Astrocyte (in vitro differentiated cells and primary cell): ENCODE results near the gene CHST9. TPM values are rescaled to one million over a fixed set of nuclear protein-coding genes. Genes with fewer than 3 reads are reported as not detected.

Experiments
- DNase-seq: peaks from one replicate; pipeline ENCODE4 v3.0.0-alpha.2; 2010; ENCODE audit warnings: low read depth
- FAIRE-seq: peaks from 2 replicates; lab custom pipeline; 2011; peaks lifted over from hg19 to GRCh38; lab: Jason Lieb, UNC
- H2AFZ ChIP-seq: 2 replicates; pipeline ENCODE4 v1.6.0; 2012; ENCODE audit warnings: low read depth, low read length, inconsistent platforms
- H3K27ac ChIP-seq: 2 replicates; pipeline ENCODE4 v1.5.1; 2011; ENCODE audit warnings: low read depth, low read length, inconsistent platforms
- H3K27me3 ChIP-seq: 2 replicates; pipeline ENCODE4 v1.6.0; 2011; ENCODE audit warnings: low read length, inconsistent platforms; ENCODE audit not compliant: insufficient read depth
- H3K36me3 ChIP-seq: 2 replicates; pipeline ENCODE4 v1.5.1; 2011; ENCODE audit warnings: low read length, inconsistent platforms; ENCODE audit not compliant: insufficient read depth
- H3K4me1 ChIP-seq: 2 replicates; pipeline ENCODE4 v1.5.1; 2011; ENCODE audit warnings: low read length, inconsistent platforms; ENCODE audit not compliant: insufficient read depth
- H3K4me2 ChIP-seq: 2 replicates; pipeline ENCODE4 v1.6.0; 2012; ENCODE audit warnings: low read length, inconsistent platforms
- H3K4me3 ChIP-seq: 2 replicates; pipeline ENCODE4 v1.5.1; 2011; ENCODE audit warnings: low read depth, mild to moderate bottlenecking, low read length, inconsistent platforms; ENCODE audit not compliant: insufficient read depth
- H3K79me2 ChIP-seq: 2 replicates; pipeline ENCODE4 v1.6.0; 2012; ENCODE audit warnings: mild to moderate bottlenecking, low read length, inconsistent platforms; ENCODE audit not compliant: insufficient read depth
- H3K9ac ChIP-seq: 2 replicates; pipeline ENCODE4 v1.6.0; 2012; ENCODE audit warnings: mild to moderate bottlenecking, low read length, inconsistent platforms
- H3K9me3 ChIP-seq: 2 replicates; pipeline ENCODE4 v1.5.1; 2012; ENCODE audit warnings: low read depth, mild to moderate bottlenecking, low read length, inconsistent platforms; ENCODE audit not compliant: insufficient read depth
- H4K20me1 ChIP-seq: 2 replicates; pipeline ENCODE4 v1.6.0; 2012; ENCODE audit warnings: low read length, inconsistent platforms; ENCODE audit not compliant: insufficient read depth
- H3K27ac Mint-ChIP-seq: one replicate; pipeline ENCODE4 v1.8.0; 2021; ENCODE audit warnings: mild to moderate bottlenecking, mixed read lengths; ENCODE audit not compliant: unreplicated experiment
- H3K27me3 Mint-ChIP-seq: one replicate; pipeline ENCODE4 v1.8.0; 2021; ENCODE audit warnings: low read depth, mixed read lengths; ENCODE audit not compliant: unreplicated experiment
- H3K36me3 Mint-ChIP-seq: one replicate; pipeline ENCODE4 v1.8.0; 2021; ENCODE audit warnings: low read depth, mixed read lengths; ENCODE audit not compliant: unreplicated experiment
- H3K4me1 Mint-ChIP-seq: one replicate; pipeline ENCODE4 v1.8.0; 2021; ENCODE audit warnings: low read depth, mixed read lengths; ENCODE audit not compliant: unreplicated experiment
- H3K4me3 Mint-ChIP-seq: one replicate; pipeline ENCODE4 v1.8.0; 2021; ENCODE audit warnings: mild to moderate bottlenecking, moderate library complexity, mixed read lengths; ENCODE audit not compliant: unreplicated experiment
- H3K9me3 Mint-ChIP-seq: one replicate; pipeline ENCODE4 v1.8.0; 2021; ENCODE audit warnings: mild to moderate bottlenecking, mixed read lengths; ENCODE audit not compliant: unreplicated experiment
- EZH2 ChIP-seq: IDR thresholded peaks from 2 replicates; pipeline ENCODE4 v1.6.1; 2012; ENCODE audit warnings: mild to moderate bottlenecking, low read length, inconsistent platforms; ENCODE audit not compliant: insufficient read depth
- total RNA-seq: library from RNA; stranded (reverse); gene quantifications from 2 replicates; pipeline ENCODE4 v1.2.1, GENCODE V29; 2021
- TF ChIP-seq, protein P1 (sequence below): IDR thresholded peaks from 2 replicates; pipeline ENCODE4 v1.5.1; 2011; ENCODE audit warnings: low read depth, mild to moderate bottlenecking, inconsistent platforms, low read length, moderate library complexity; ENCODE audit not compliant: insufficient read depth

The CHST9 gene
- total RNA-seq, 1 donor from 2014 or later = 1.3 TPM

DNA sequence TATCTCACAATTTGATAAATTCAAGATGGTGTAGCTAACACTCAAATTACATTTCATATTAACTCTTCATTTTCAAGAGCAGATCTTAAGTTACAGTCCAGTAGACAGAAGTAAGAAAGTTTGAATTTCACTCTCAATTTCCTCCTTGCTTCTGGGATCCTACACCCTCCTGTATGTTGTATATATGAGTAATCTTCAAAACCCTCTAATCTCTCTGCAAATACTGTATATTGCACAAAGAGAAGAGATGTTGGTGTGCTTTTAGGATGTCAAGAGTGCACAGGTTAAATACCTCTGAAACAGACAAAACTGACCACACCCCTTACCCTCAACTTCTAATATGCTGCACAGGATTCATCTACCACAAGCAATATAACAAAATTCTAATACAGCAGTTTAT, 6.7 kb downstream of the CHST9 start:
- FAIRE-seq (no peak), DNase-seq (no peak)
- no peaks in the 10 kb centered on the region for H3K4me1 ChIP-seq
- Mint-ChIP-seq H3K4me3 (no peak overlapping the region), H3K27me3 (peaks cover 7% of the 10 kb centered on the region), H3K9me3 (no peaks in the 10 kb centered on the region), H3K4me1 (peaks cover 4% of the 10 kb centered on the region), H3K27ac (no peak overlapping the region), H3K36me3 (no peaks in the 10 kb centered on the region)
- H4K20me1 ChIP-seq = no peaks in the 10 kb centered on the region
- no peaks in the 10 kb centered on the region for H3K36me3 ChIP-seq
- no peaks in the 10 kb centered on the region for H3K9me3 ChIP-seq
- H2AFZ ChIP-seq = no peak overlapping the region
- TF ChIP-seq, protein P1, sequence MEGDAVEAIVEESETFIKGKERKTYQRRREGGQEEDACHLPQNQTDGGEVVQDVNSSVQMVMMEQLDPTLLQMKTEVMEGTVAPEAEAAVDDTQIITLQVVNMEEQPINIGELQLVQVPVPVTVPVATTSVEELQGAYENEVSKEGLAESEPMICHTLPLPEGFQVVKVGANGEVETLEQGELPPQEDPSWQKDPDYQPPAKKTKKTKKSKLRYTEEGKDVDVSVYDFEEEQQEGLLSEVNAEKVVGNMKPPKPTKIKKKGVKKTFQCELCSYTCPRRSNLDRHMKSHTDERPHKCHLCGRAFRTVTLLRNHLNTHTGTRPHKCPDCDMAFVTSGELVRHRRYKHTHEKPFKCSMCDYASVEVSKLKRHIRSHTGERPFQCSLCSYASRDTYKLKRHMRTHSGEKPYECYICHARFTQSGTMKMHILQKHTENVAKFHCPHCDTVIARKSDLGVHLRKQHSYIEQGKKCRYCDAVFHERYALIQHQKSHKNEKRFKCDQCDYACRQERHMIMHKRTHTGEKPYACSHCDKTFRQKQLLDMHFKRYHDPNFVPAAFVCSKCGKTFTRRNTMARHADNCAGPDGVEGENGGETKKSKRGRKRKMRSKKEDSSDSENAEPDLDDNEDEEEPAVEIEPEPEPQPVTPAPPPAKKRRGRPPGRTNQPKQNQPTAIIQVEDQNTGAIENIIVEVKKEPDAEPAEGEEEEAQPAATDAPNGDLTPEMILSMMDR = no peak
- TF ChIP-seq EZH2 = no peak
- no peak overlapping the region for H3K4me2 ChIP-seq
- no peak overlapping the region for H3K9ac ChIP-seq
- H3K4me3 ChIP-seq = no peak overlapping the region
- no peak overlapping the region for H3K27ac ChIP-seq
- no peaks in the 10 kb centered on the region for H3K79me2 ChIP-seq
- H3K27me3 ChIP-seq = peaks cover 2% of the 10 kb centered on the region

DNA sequence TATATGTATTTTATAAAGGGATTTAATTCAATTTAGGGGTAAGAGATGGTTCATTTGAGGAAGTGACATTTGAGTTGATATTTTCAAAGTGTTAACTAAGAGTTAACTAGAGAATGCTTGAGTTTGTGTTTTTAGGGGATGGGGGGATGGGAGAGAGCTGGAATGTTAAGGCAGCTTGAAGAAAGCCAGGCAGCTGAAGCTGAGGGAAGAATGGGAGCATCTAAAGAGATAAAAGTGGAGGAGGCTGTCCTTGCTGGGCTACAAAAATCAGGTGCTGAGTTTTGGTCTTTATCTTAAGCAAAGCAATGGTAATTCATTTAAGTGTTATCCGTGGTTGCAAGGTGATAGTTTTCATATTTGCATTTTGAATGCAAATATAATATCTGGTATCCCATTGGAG, 9.2 kb downstream of the CHST9 start:
- no peaks in the 10 kb centered on the region for H3K4me1 ChIP-seq
- H3K36me3 ChIP-seq = no peaks in the 10 kb centered on the region
- no peak overlapping the region for H3K4me3 ChIP-seq
- H3K27me3 ChIP-seq = no peaks in the 10 kb centered on the region
- no peaks in the 10 kb centered on the region for H3K79me2 ChIP-seq
- H3K36me3 Mint-ChIP-seq = no peaks in the 10 kb centered on the region
- DNase-seq = no peak
- H4K20me1 ChIP-seq = no peaks in the 10 kb centered on the region
- peaks cover 4% of the 10 kb centered on the region for H3K4me1 Mint-ChIP-seq
- H3K4me3 Mint-ChIP-seq = no peak overlapping the region
- H2AFZ ChIP-seq = no peak overlapping the region
- no peaks in the 10 kb centered on the region for H3K27me3 Mint-ChIP-seq
- no peak overlapping the region for H3K4me2 ChIP-seq
- H3K9me3 Mint-ChIP-seq = no peaks in the 10 kb centered on the region
- no peak overlapping the region for H3K9ac ChIP-seq
- no peak overlapping the region for H3K27ac Mint-ChIP-seq
- FAIRE-seq = no peak
- no peaks in the 10 kb centered on the region for H3K9me3 ChIP-seq
- H3K27ac ChIP-seq = no peak overlapping the region
- no peak for TF ChIP-seq EZH2
- TF ChIP-seq, protein P1 = no peak

DNA sequence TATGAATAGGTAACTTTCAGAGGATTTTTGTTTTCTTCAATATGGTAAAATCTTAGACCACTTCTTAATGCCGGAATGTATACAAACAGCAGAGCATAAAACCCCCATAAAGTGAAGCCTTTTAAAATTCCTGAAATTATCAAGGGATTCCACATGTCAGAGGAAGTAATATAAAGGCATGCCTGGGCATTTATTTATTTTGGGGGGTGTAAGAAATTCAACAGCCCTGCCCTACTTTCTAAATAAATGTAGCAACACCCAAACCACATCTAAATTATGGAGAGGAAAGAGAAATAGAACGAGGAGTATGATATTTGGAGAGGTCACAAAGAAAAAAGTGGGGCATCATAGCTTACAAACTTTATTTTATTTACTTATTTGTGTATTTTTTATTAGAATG, 9.9 kb downstream of the CHST9 start:
- no peak for FAIRE-seq
- H3K27me3 ChIP-seq = no peaks in the 10 kb centered on the region
- H4K20me1 ChIP-seq = no peaks in the 10 kb centered on the region
- H2AFZ ChIP-seq = no peak overlapping the region
- H3K9me3 ChIP-seq = no peaks in the 10 kb centered on the region
- DNase-seq = no peak
- H3K4me1 ChIP-seq = no peaks in the 10 kb centered on the region
- Mint-ChIP-seq H3K4me1 (peaks cover 4% of the 10 kb centered on the region), H3K27ac (no peak overlapping the region), H3K36me3 (no peaks in the 10 kb centered on the region), H3K4me3 (no peak overlapping the region), H3K27me3 (no peaks in the 10 kb centered on the region), H3K9me3 (no peaks in the 10 kb centered on the region)
- no peak overlapping the region for H3K9ac ChIP-seq
- no peaks in the 10 kb centered on the region for H3K36me3 ChIP-seq
- no peak overlapping the region for H3K27ac ChIP-seq
- TF ChIP-seq, protein P1 = no peak
- TF ChIP-seq EZH2 = no peak
- H3K79me2 ChIP-seq = no peaks in the 10 kb centered on the region
- no peak overlapping the region for H3K4me2 ChIP-seq
- no peak overlapping the region for H3K4me3 ChIP-seq
